Measurements from ENCODE around the gene MRPL36.

Gene MRPL36

GRCh38 chr5:1831677-1832313 is 32.2 kb upstream of the MRPL36 start:
- peaks cover 32% of the 10 kb centered on the region for H3K4me1 ChIP-seq (ENCODE audit: control insufficient read depth, insufficient read depth, low read length)
- H3K27ac ChIP-seq (ENCODE audit: insufficient read depth, low read depth, low read length, poor library complexity, severe bottlenecking): no peak overlapping the region
- no peaks in the 10 kb centered on the region for H3K36me3 ChIP-seq (ENCODE audit: control insufficient read depth, insufficient read depth, low read length)
- no peaks in the 10 kb centered on the region for H3K27me3 ChIP-seq (ENCODE audit: control insufficient read depth, insufficient read depth, low read length, poor library complexity, severe bottlenecking)
- no peaks in the 10 kb centered on the region for H3K9me3 ChIP-seq (ENCODE audit: control insufficient read depth, low read length)
- H3K4me3 ChIP-seq (ENCODE audit: insufficient read depth, low read depth, low read length): no peak overlapping the region
- WGBS, 2 experiments: 52 to 56% methylated on average over 14 of the region's 14 CpGs

GRCh38 chr5:1831257-1831656 is 31.6 kb upstream of the MRPL36 start:
- H3K27me3 ChIP-seq (ENCODE audit: control insufficient read depth, insufficient read depth, low read length, poor library complexity, severe bottlenecking): no peaks in the 10 kb centered on the region
- H3K9me3 ChIP-seq (ENCODE audit: control insufficient read depth, low read length): no peaks in the 10 kb centered on the region
- no peak overlapping the region for H3K4me3 ChIP-seq (ENCODE audit: insufficient read depth, low read depth, low read length)
- 91% methylated on average over 11 of the region's 11 CpGs for WGBS, 2 experiments
- no peaks in the 10 kb centered on the region for H3K36me3 ChIP-seq (ENCODE audit: control insufficient read depth, insufficient read depth, low read length)
- H3K4me1 ChIP-seq (ENCODE audit: control insufficient read depth, insufficient read depth, low read length): peaks cover 32% of the 10 kb centered on the region
- H3K27ac ChIP-seq (ENCODE audit: insufficient read depth, low read depth, low read length, poor library complexity, severe bottlenecking): no peak overlapping the region

- peaks cover 32% of the 10 kb centered on the region for H3K4me1 ChIP-seq (ENCODE audit: control insufficient read depth, insufficient read depth, low read length)
- no peaks in the 10 kb centered on the region for H3K36me3 ChIP-seq (ENCODE audit: control insufficient read depth, insufficient read depth, low read length)
- no peak overlapping the region for H3K27ac ChIP-seq (ENCODE audit: insufficient read depth, low read depth, low read length, poor library complexity, severe bottlenecking)
- WGBS, 2 experiments: 88 to 89% methylated on average over 17 of the region's 17 CpGs
- H3K9me3 ChIP-seq (ENCODE audit: control insufficient read depth, low read length): no peaks in the 10 kb centered on the region
- no peak overlapping the region for H3K4me3 ChIP-seq (ENCODE audit: insufficient read depth, low read depth, low read length)
- no peaks in the 10 kb centered on the region for H3K27me3 ChIP-seq (ENCODE audit: control insufficient read depth, insufficient read depth, low read length, poor library complexity, severe bottlenecking)
Observed at GRCh38 chr5:1830571-1831228, 31.1 kb upstream of the MRPL36 start.

- no peak overlapping the region for H3K27ac ChIP-seq (ENCODE audit: insufficient read depth, low read depth, low read length, poor library complexity, severe bottlenecking)
- H3K27me3 ChIP-seq (ENCODE audit: control insufficient read depth, insufficient read depth, low read length, poor library complexity, severe bottlenecking): no peaks in the 10 kb centered on the region
- H3K9me3 ChIP-seq (ENCODE audit: control insufficient read depth, low read length): no peaks in the 10 kb centered on the region
- WGBS, 2 experiments: 82 to 84% methylated on average over 39 of the region's 39 CpGs
- no peak overlapping the region for H3K4me3 ChIP-seq (ENCODE audit: insufficient read depth, low read depth, low read length)
- H3K4me1 ChIP-seq (ENCODE audit: control insufficient read depth, insufficient read depth, low read length): peaks cover 18% of the 10 kb centered on the region
- no peaks in the 10 kb centered on the region for H3K36me3 ChIP-seq (ENCODE audit: control insufficient read depth, insufficient read depth, low read length)
Observed at GRCh38 chr5:1827886-1828397, 28.3 kb upstream of the MRPL36 start.

GRCh38 chr5:1827025-1827885 is 27.6 kb upstream of the MRPL36 start:
- H3K9me3 ChIP-seq (ENCODE audit: control insufficient read depth, low read length): no peaks in the 10 kb centered on the region
- WGBS, 2 experiments: 94 to 96% methylated on average over 24 to 26 of the region's 26 CpGs
- no peak overlapping the region for H3K4me3 ChIP-seq (ENCODE audit: insufficient read depth, low read depth, low read length)
- H3K27ac ChIP-seq (ENCODE audit: insufficient read depth, low read depth, low read length, poor library complexity, severe bottlenecking): no peak overlapping the region
- H3K27me3 ChIP-seq (ENCODE audit: control insufficient read depth, insufficient read depth, low read length, poor library complexity, severe bottlenecking): no peaks in the 10 kb centered on the region
- H3K4me1 ChIP-seq (ENCODE audit: control insufficient read depth, insufficient read depth, low read length): peaks cover 14% of the 10 kb centered on the region
- no peaks in the 10 kb centered on the region for H3K36me3 ChIP-seq (ENCODE audit: control insufficient read depth, insufficient read depth, low read length)

- Histone ChIP-seq H3K27me3 (ENCODE audit: control insufficient read depth, insufficient read depth, low read length, poor library complexity, severe bottlenecking) (no peaks in the 10 kb centered on the region), H3K36me3 (ENCODE audit: control insufficient read depth, insufficient read depth, low read length) (peaks cover under 1% of the 10 kb centered on the region), H3K4me1 (ENCODE audit: control insufficient read depth, insufficient read depth, low read length) (peaks cover 7% of the 10 kb centered on the region), H3K4me3 (ENCODE audit: insufficient read depth, low read depth, low read length) (no peak overlapping the region), H3K27ac (ENCODE audit: insufficient read depth, low read depth, low read length, poor library complexity, severe bottlenecking) (no peak overlapping the region), H3K9me3 (ENCODE audit: control insufficient read depth, low read length) (no peaks in the 10 kb centered on the region)
- 88 to 89% methylated on average over 26 of the region's 26 CpGs for WGBS, 2 experiments
Observed at GRCh38 chr5:1826235-1826980, 26.8 kb upstream of the MRPL36 start.

GRCh38 chr5:1824903-1825841 is 25.5 kb upstream of the MRPL36 start:
- H3K4me1 ChIP-seq (ENCODE audit: control insufficient read depth, insufficient read depth, low read length): no peaks in the 10 kb centered on the region
- H3K27ac ChIP-seq (ENCODE audit: insufficient read depth, low read depth, low read length, poor library complexity, severe bottlenecking): no peak overlapping the region
- no peaks in the 10 kb centered on the region for H3K27me3 ChIP-seq (ENCODE audit: control insufficient read depth, insufficient read depth, low read length, poor library complexity, severe bottlenecking)
- no peaks in the 10 kb centered on the region for H3K9me3 ChIP-seq (ENCODE audit: control insufficient read depth, low read length)
- WGBS, 2 experiments: 95% methylated on average over 27 of the region's 27 CpGs
- H3K4me3 ChIP-seq (ENCODE audit: insufficient read depth, low read depth, low read length): no peak overlapping the region
- peaks cover 9% of the 10 kb centered on the region for H3K36me3 ChIP-seq (ENCODE audit: control insufficient read depth, insufficient read depth, low read length)

- H3K27ac ChIP-seq (ENCODE audit: insufficient read depth, low read depth, low read length, poor library complexity, severe bottlenecking): no peak overlapping the region
- H3K27me3 ChIP-seq (ENCODE audit: control insufficient read depth, insufficient read depth, low read length, poor library complexity, severe bottlenecking): no peaks in the 10 kb centered on the region
- H3K9me3 ChIP-seq (ENCODE audit: control insufficient read depth, low read length): no peaks in the 10 kb centered on the region
- no peaks in the 10 kb centered on the region for H3K4me1 ChIP-seq (ENCODE audit: control insufficient read depth, insufficient read depth, low read length)
- 90 to 91% methylated on average over 25 of the region's 25 CpGs for WGBS, 2 experiments
- peaks cover 16% of the 10 kb centered on the region for H3K36me3 ChIP-seq (ENCODE audit: control insufficient read depth, insufficient read depth, low read length)
- H3K4me3 ChIP-seq (ENCODE audit: insufficient read depth, low read depth, low read length): no peak overlapping the region
Observed at GRCh38 chr5:1824109-1824821, 24.6 kb upstream of the MRPL36 start.

Data from ectodermal cell (in vitro differentiated cells).